Measurements from ENCODE around the gene KIF5C.

The KIF5C gene

GRCh38 chr2:148875387-148876051, 492 bp downstream of the KIF5C start:
- no peak for TF ChIP-seq CTCF (IDR thresholded peaks at IDR 0.05; ENCODE audit: insufficient read depth, low read depth, low read length, missing control alignments)
- no peak for DNase-seq (ENCODE audit: low read depth)
- peak overlapping the region; percentile 57 for H3K4me3 ChIP-seq (ENCODE audit: low read depth, low read length)

GRCh38 chr2:148876202-148876594, 1.2 kb downstream of the KIF5C start:
- H3K4me3 ChIP-seq (ENCODE audit: low read depth, low read length), result peak overlapping the region; percentile 33
- TF ChIP-seq CTCF (IDR thresholded peaks at IDR 0.05; ENCODE audit: insufficient read depth, low read depth, low read length, missing control alignments), result no peak
- peak; percentile 2 for DNase-seq (ENCODE audit: low read depth)

- no peak for TF ChIP-seq CTCF (IDR thresholded peaks at IDR 0.05; ENCODE audit: insufficient read depth, low read depth, low read length, missing control alignments)
- peak; percentile 53 for DNase-seq (ENCODE audit: low read depth)
- peak overlapping the region; percentile 33; the same call in 1 of the 2 replicates for H3K4me3 ChIP-seq (ENCODE audit: low read depth, low read length)
Observed at GRCh38 chr2:148876595-148877402, 1.8 kb downstream of the KIF5C start.

GRCh38 chr2:148877403-148877740, 2.3 kb downstream of the KIF5C start:
- no peak for DNase-seq (ENCODE audit: low read depth)
- no peak overlapping the region for H3K4me3 ChIP-seq (ENCODE audit: low read depth, low read length)
- no peak for TF ChIP-seq CTCF (IDR thresholded peaks at IDR 0.05; ENCODE audit: insufficient read depth, low read depth, low read length, missing control alignments)

GRCh38 chr2:148880636-148881035, 5.6 kb downstream of the KIF5C start:
- no peak overlapping the region for H3K4me3 ChIP-seq (ENCODE audit: low read depth, low read length)
- DNase-seq (ENCODE audit: low read depth), result no peak
- no peak for TF ChIP-seq CTCF (IDR thresholded peaks at IDR 0.05; ENCODE audit: insufficient read depth, low read depth, low read length, missing control alignments)

- no peak for DNase-seq (ENCODE audit: low read depth)
- no peak overlapping the region for H3K4me3 ChIP-seq (ENCODE audit: low read depth, low read length)
- TF ChIP-seq CTCF (IDR thresholded peaks at IDR 0.05; ENCODE audit: insufficient read depth, low read depth, low read length, missing control alignments), result no peak
Observed at GRCh38 chr2:148882051-148882450, 7.0 kb downstream of the KIF5C start.
